ENCODE results near the gene NCKAP5. TPM values are rescaled to one million over a fixed set of nuclear protein-coding genes. Genes with fewer than 3 reads are reported as not detected.
A peak's percentile ranks its signal among the peaks of the same experiment; 100 is the strongest.

NCKAP5 gene
- total and polyA plus RNA-seq, 2 of the 13 experiments (the other 11 are each of a cell fraction or from before 2014, with no cell fraction given) = 0.01 TPM; not detected in 1

DNA sequence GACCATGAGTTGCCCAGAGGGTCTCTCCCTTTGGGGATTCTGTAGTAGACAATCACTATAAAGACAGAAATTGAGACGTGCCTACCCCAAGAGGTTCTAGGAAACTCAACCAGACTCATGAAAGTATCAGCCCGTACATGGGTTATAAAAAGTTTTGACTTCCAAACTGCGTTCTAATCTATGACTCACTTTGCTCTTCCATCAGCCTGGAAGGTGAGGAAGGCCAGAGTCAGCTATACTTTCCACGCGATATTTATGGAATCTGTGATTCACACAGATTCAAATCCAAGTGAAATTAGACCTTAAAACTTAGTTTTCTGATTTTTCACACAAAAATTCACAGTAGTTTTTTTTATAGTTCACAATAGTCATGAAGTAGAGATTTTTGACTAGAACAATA lies 890.6 kb downstream of the NCKAP5 start:
- 41% methylated on average over 5 of the region's 5 CpGs for WGBS (ENCODE audit: low lambda C conversion rate)
- in situ Hi-C loops (cut with HindIII; ENCODE audit: extremely low pct_ligation_motif_present, low pct_unique_long_range_greater_than_20kb) (no loop called here), intact Hi-C loops (cut with micrococcal nuclease; ENCODE audit: unreplicated experiment) (no loop called here)
- Histone ChIP-seq H3K36me3 (replicated peaks in 1 of 2; ENCODE audit: control insufficient read depth in 1 of 2, insufficient read depth in 2 of 2, low read length in 2 of 2) (no peaks in the 10 kb centered on the region), H4K20me1 (ENCODE audit: insufficient read depth, low read length) (no peaks in the 10 kb centered on the region), H3K4me3 (replicated peaks in 1 of 3; ENCODE audit: insufficient read depth in 1 of 3, low read depth in 2 of 3, low read length in 3 of 3) (no peak overlapping the region), H3K9me3 (ENCODE audit: low read length) (no peaks in the 10 kb centered on the region), H3K9ac (ENCODE audit: insufficient read depth, low read depth, low read length) (no peak overlapping the region), H3K79me2 (ENCODE audit: insufficient read depth, low read length) (no peaks in the 10 kb centered on the region), H3K27me3 (ENCODE audit: control insufficient read depth in 1 of 2, insufficient read depth in 2 of 2, low read length in 2 of 2) (no peaks in the 10 kb centered on the region), H3K4me2 (ENCODE audit: low read depth, low read length) (no peak overlapping the region), H3K4me1 (ENCODE audit: insufficient read depth, low read length) (no peaks in the 10 kb centered on the region), H3K27ac (ENCODE audit: extremely low read length, insufficient read depth, low read length) (no peak overlapping the region), H2AFZ (ENCODE audit: low read length) (no peak overlapping the region)
- ChIA-PET POLR2A (no interaction called here), CTCF (ENCODE audit: low intra/inter-chr PET ratio, low total read pairs) (no interaction called here)
- FAIRE-seq = no peak
- no peak for DNase-seq (ENCODE audit: low spot score)
- BruUV-seq (replicated peaks) = no TSS peak
- ATAC-seq = no peak
- TF ChIP-seq, protein P1, sequence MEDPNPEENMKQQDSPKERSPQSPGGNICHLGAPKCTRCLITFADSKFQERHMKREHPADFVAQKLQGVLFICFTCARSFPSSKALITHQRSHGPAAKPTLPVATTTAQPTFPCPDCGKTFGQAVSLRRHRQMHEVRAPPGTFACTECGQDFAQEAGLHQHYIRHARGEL (CRISPR knock-in tag; IDR thresholded peaks at IDR 0.05) = no peak
- TF ChIP-seq ZNF780A (CRISPR knock-in tag; IDR thresholded peaks at IDR 0.05) = no peak
- TF ChIP-seq CHD4 (IDR thresholded peaks at IDR 0.05; ENCODE audit: borderline replicate concordance, low read length) = no peak

DNA sequence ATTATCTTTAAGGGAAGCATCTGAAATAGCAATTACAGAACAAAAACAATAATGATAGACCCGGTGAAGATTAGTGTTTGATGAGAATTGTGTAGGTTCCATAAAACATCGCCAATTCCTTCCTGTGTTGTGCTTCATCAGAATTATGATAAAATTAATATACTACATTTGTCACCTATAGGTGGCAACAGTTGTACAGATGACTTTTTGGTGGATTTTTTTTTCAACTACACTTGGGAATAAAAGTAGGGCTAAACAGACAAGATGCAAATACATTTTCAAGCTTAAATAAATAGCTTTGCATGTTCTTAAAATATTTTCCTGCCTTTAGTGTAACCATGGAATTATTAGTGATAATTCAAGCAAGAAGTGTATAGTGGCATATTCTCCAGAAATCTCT lies 891.3 kb downstream of the NCKAP5 start:
- FAIRE-seq (no peak), ATAC-seq (no peak), DNase-seq (ENCODE audit: low spot score) (no peak)
- H3K4me2 ChIP-seq (ENCODE audit: low read depth, low read length) = no peak overlapping the region
- intact Hi-C loops (cut with micrococcal nuclease; ENCODE audit: unreplicated experiment) = no loop called here
- no peak overlapping the region for H2AFZ ChIP-seq (ENCODE audit: low read length)
- no peaks in the 10 kb centered on the region for H3K79me2 ChIP-seq (ENCODE audit: insufficient read depth, low read length)
- POLR2A ChIA-PET = no interaction called here
- 47% methylated on average over 2 of the region's 2 CpGs for WGBS (ENCODE audit: low lambda C conversion rate)
- no peaks in the 10 kb centered on the region for H4K20me1 ChIP-seq (ENCODE audit: insufficient read depth, low read length)
- no peak overlapping the region for H3K27ac ChIP-seq (ENCODE audit: extremely low read length, insufficient read depth, low read length)
- no TSS peak for BruUV-seq (replicated peaks)
- no peaks in the 10 kb centered on the region for H3K36me3 ChIP-seq (replicated peaks in 1 of 2; ENCODE audit: control insufficient read depth in 1 of 2, insufficient read depth in 2 of 2, low read length in 2 of 2)
- no peaks in the 10 kb centered on the region for H3K4me1 ChIP-seq (ENCODE audit: insufficient read depth, low read length)
- in situ Hi-C loops (cut with HindIII; ENCODE audit: extremely low pct_ligation_motif_present, low pct_unique_long_range_greater_than_20kb) = no loop called here
- no peaks in the 10 kb centered on the region for H3K9me3 ChIP-seq (ENCODE audit: low read length)
- CTCF ChIA-PET (ENCODE audit: low intra/inter-chr PET ratio, low total read pairs) = no interaction called here
- no peak overlapping the region for H3K9ac ChIP-seq (ENCODE audit: insufficient read depth, low read depth, low read length)
- H3K4me3 ChIP-seq (replicated peaks in 1 of 3; ENCODE audit: insufficient read depth in 1 of 3, low read depth in 2 of 3, low read length in 3 of 3) = no peak overlapping the region
- TF ChIP-seq ZNF878 (CRISPR knock-in tag; IDR thresholded peaks at IDR 0.05) (no peak), STAG1 (CRISPR knock-in tag; IDR thresholded peaks at IDR 0.05) (0 out of 2 replicates have a peak, but pooled peaks have one; percentile 3)
- no peaks in the 10 kb centered on the region for H3K27me3 ChIP-seq (ENCODE audit: control insufficient read depth in 1 of 2, insufficient read depth in 2 of 2, low read length in 2 of 2)

All from HepG2 (cell line).